Activated CD4-positive, alpha-beta T cell treated with anti-CD3 and anti-CD28 coated beads for 24 hours (primary cell): ENCODE data around the gene GALNT2.

Experiments used
- DNase-seq, 2 donors: peaks; one replicate each; pipeline ENCODE4 v3.0.0-alpha.2; 2020; ENCODE audit warnings: low read depth in 2 of 2

GALNT2 gene

GRCh38 chr1:230300322-230301301, 233.6 kb downstream of the GALNT2 start:
- no peak for DNase-seq

GRCh38 chr1:230301322-230301721, 234.3 kb downstream of the GALNT2 start:
- no peak for DNase-seq

GRCh38 chr1:230301822-230302221, 234.8 kb downstream of the GALNT2 start:
- DNase-seq: no peak

GRCh38 chr1:230303069-230303468, 236.0 kb downstream of the GALNT2 start:
- DNase-seq: no peak

- DNase-seq: no peak
Observed at GRCh38 chr1:230303822-230304221, 236.8 kb downstream of the GALNT2 start.

- DNase-seq: no peak
Observed at GRCh38 chr1:230306169-230306568, 239.1 kb downstream of the GALNT2 start.

- no peak for DNase-seq
Observed at GRCh38 chr1:230307213-230307612, 240.2 kb downstream of the GALNT2 start.

- DNase-seq: no peak
Observed at GRCh38 chr1:230308039-230308438, 241.0 kb downstream of the GALNT2 start.

- DNase-seq: no peak
Observed at GRCh38 chr1:230308821-230309220, 241.8 kb downstream of the GALNT2 start.

- no peak for DNase-seq
Observed at GRCh38 chr1:230309646-230310177, 242.7 kb downstream of the GALNT2 start.

- peak; percentile 44 to 56 for DNase-seq
Observed at GRCh38 chr1:230310381-230311163, 243.5 kb downstream of the GALNT2 start.

GRCh38 chr1:230312676-230313075, 245.6 kb downstream of the GALNT2 start:
- DNase-seq: no peak

GRCh38 chr1:230313453-230314141, 246.6 kb downstream of the GALNT2 start:
- DNase-seq: no peak

GRCh38 chr1:230314142-230314470, 247.1 kb downstream of the GALNT2 start:
- DNase-seq: no peak

- no peak for DNase-seq
Observed at GRCh38 chr1:230315099-230315498, 248.1 kb downstream of the GALNT2 start.

GRCh38 chr1:230316864-230317745, 250.1 kb downstream of the GALNT2 start:
- no peak for DNase-seq

GRCh38 chr1:230317823-230318819, 251.1 kb downstream of the GALNT2 start:
- no peak for DNase-seq

- DNase-seq: no peak
Observed at GRCh38 chr1:230319014-230319747, 252.1 kb downstream of the GALNT2 start.

- DNase-seq: no peak
Observed at GRCh38 chr1:230320804-230321203, 253.8 kb downstream of the GALNT2 start.
